Glutamatergic neuron (in vitro differentiated cells): ENCODE data around the gene CCDC92B. TPM values are rescaled to one million over a fixed set of nuclear protein-coding genes. Genes with fewer than 3 reads are reported as not detected.

Experiments
- DNase-seq: peaks from one replicate; pipeline ENCODE4 v3.0.0; 2022
- H3K27ac Mint-ChIP-seq: one replicate; pipeline ENCODE4 v1.8.0; 2020; ENCODE audit warnings: mild to moderate bottlenecking, mixed read lengths, inconsistent platforms; ENCODE audit not compliant: unreplicated experiment
- H3K27me3 Mint-ChIP-seq: one replicate; pipeline ENCODE4 v1.8.0; 2020; ENCODE audit warnings: mild to moderate bottlenecking, moderate library complexity, mixed read lengths, inconsistent platforms; ENCODE audit not compliant: unreplicated experiment
- H3K36me3 Mint-ChIP-seq: one replicate; pipeline ENCODE4 v1.8.0; 2020; ENCODE audit warnings: mild to moderate bottlenecking, mixed read lengths, inconsistent platforms; ENCODE audit not compliant: unreplicated experiment
- H3K4me1 Mint-ChIP-seq: one replicate; pipeline ENCODE4 v1.8.0; 2020; ENCODE audit warnings: mild to moderate bottlenecking, low read depth, mixed read lengths, inconsistent platforms; ENCODE audit not compliant: unreplicated experiment
- H3K4me3 Mint-ChIP-seq: one replicate; pipeline ENCODE4 v1.8.0; 2020; ENCODE audit warnings: mild to moderate bottlenecking, mixed read lengths, inconsistent platforms; ENCODE audit not compliant: unreplicated experiment
- H3K9me3 Mint-ChIP-seq: one replicate; pipeline ENCODE4 v1.8.0; 2020; ENCODE audit warnings: mild to moderate bottlenecking, moderate library complexity, mixed read lengths, inconsistent platforms; ENCODE audit not compliant: unreplicated experiment
- CTCF ChIP-seq: fragments of 200-600 bp; sonication (generic); IDR thresholded peaks from one replicate; pipeline ENCODE4 v1.5.0; 2021; ENCODE audit not compliant: partially characterized antibody, unreplicated experiment
- total RNA-seq: library from RNA; stranded (reverse); fragmentation: NEBNext Ultra II Directional; extraction: Animal tissue kit (Norgen Biotek cat#: 25700); gene quantifications from one replicate; pipeline ENCODE4 v1.2.1, GENCODE V29; 2021; ENCODE audit not compliant: unreplicated experiment

The CCDC92B gene
- total RNA-seq, 1 donor from 2014 or later = 19.0 TPM

GRCh38 chr17:2796164-2797125, 47.0 kb upstream of the CCDC92B start, which contains the start of gene RAP1GAP2:
TSS of gene RAP1GAP2 (plus strand) at chr17:2796438. CDS start at chr17:2796528, 90 bp downstream.
- H3K9me3 Mint-ChIP-seq = peaks cover 3% of the 10 kb centered on the region
- TF ChIP-seq CTCF = no peak
- H3K36me3 Mint-ChIP-seq = no peaks in the 10 kb centered on the region

GRCh38 chr17:2795441-2796163, 46.1 kb upstream of the CCDC92B start:
- no peak for DNase-seq
- Mint-ChIP-seq H3K27me3 (peaks cover 8% of the 10 kb centered on the region), H3K4me1 (peaks cover 33% of the 10 kb centered on the region), H3K4me3 (no peak overlapping the region), H3K9me3 (peaks cover 3% of the 10 kb centered on the region), H3K27ac (no peak overlapping the region), H3K36me3 (no peaks in the 10 kb centered on the region)
- no peak for TF ChIP-seq CTCF

More at GRCh38 chr17:2796164-2797125, 47.0 kb upstream of the CCDC92B start, which contains the start of gene RAP1GAP2:
- peak within 1 kb of the TSS; percentile 25 for H3K4me3 Mint-ChIP-seq
- DNase-seq = no peak
- peak within 1 kb of the TSS; percentile 62 for H3K27ac Mint-ChIP-seq
- H3K27me3 Mint-ChIP-seq = peaks cover 11% of the 10 kb centered on the region
- H3K4me1 Mint-ChIP-seq = peaks cover 33% of the 10 kb centered on the region

- peaks cover 24% of the 10 kb centered on the region for H3K4me1 Mint-ChIP-seq
- H3K27ac Mint-ChIP-seq = no peak overlapping the region
- TF ChIP-seq CTCF = no peak
- no peak for DNase-seq
- no peak overlapping the region for H3K4me3 Mint-ChIP-seq
- H3K27me3 Mint-ChIP-seq = peaks cover 9% of the 10 kb centered on the region
- peaks cover 3% of the 10 kb centered on the region for H3K9me3 Mint-ChIP-seq
- H3K36me3 Mint-ChIP-seq = no peaks in the 10 kb centered on the region
Measured at GRCh38 chr17:2794111-2794803, 44.8 kb upstream of the CCDC92B start.

GRCh38 chr17:2792366-2793169, 43.1 kb upstream of the CCDC92B start:
- DNase-seq = no peak
- TF ChIP-seq CTCF = no peak
- no peak overlapping the region for H3K27ac Mint-ChIP-seq
- H3K36me3 Mint-ChIP-seq = no peaks in the 10 kb centered on the region
- H3K27me3 Mint-ChIP-seq = peaks cover 6% of the 10 kb centered on the region
- H3K4me3 Mint-ChIP-seq = no peak overlapping the region
- peaks cover 3% of the 10 kb centered on the region for H3K9me3 Mint-ChIP-seq
- peaks cover 15% of the 10 kb centered on the region for H3K4me1 Mint-ChIP-seq
